GM12892 (cell line): Measurements from ENCODE around the gene RBMX.

Source experiments
- POLR2A ChIP-seq: IDR thresholded peaks from 2 replicates; pipeline ENCODE4 v1.6.1; 2011; ENCODE audit warnings: low read depth, low read length, control low read depth
- POLR2AphosphoS5 ChIP-seq: IDR thresholded peaks from 2 replicates; pipeline ENCODE4 v1.6.1; 2011; ENCODE audit warnings: low read depth, low read length, control low read depth

DNA sequence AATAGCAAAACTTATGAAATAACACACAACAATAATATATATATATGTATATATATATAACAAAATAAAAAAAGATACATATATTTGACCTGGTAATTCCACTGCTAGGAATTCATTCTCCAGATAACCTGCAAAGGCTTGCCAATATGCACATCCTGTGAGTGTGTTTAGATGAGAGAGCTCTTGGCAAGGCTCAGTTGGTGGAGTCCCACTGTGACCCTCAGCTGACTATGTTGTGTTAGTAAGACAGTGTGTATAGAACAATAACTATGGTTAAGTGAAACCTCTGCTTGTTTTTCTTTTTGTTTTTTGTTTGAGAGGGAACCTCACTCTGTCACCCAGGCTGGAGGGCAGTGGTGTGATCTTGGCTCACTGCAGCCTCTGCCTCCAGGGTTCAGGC lies 39.5 kb upstream of the RBMX start:
- TF ChIP-seq POLR2A, result no peak
- TF ChIP-seq POLR2AphosphoS5, result no peak
